Measurements from ENCODE around the gene SIPA1L3. TPM values are rescaled to one million over a fixed set of nuclear protein-coding genes. Genes with fewer than 3 reads are reported as not detected.

The SIPA1L3 gene
- total and polyA plus RNA-seq, 2 of the 13 experiments (the other 11 are each of a cell fraction or from before 2014, with no cell fraction given): 5.5 to 7.7 TPM

DNA sequence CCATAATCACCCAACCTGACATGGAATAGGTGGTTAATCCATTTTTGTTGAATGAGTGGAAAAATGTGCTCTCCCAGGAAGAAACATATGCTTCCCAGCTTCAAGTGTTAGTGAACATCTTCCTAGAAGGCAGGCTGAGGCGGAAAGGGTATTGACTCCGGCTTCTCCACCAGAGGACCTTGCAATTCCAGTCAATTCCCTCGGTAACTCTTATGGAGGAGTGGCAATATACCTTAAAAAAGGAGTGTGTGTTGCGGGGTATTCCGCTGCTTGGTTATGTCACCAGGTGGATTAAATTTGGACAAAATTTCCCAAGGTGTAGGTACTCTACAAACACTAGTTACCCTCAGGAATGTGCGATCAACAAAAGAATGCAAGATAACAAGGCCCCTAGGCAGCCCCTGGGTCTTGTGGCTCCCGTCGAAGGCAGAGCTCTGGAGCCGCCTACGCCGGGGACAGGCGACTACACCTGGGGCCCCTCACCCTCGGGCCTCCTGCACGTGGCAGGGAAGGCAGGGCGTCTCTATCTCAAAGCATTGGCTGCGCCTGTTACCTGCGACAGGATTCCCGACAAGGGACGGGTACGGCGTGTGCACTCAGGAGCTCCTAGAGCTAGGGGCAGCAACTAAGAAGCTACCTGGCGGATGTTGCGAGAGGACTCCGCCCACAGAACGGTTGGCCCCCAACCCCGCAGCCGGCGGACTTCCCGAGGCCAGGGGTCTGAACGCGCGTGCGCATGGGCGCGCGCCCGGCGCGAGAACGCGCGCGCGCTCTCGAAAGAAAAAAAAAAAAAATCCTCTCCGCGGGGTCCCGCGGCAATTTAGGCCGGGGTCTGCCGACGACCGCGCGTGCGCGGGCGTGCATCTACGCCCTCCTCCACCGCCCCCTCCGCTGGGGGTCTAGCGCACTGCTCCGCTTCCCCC, 801 bp upstream of the SIPA1L3 start, which contains the start of gene WDR87 (continued):
- TF ChIP-seq ZNF407 (CRISPR knock-in tag; IDR thresholded peaks at IDR 0.05; ENCODE audit: not compliant biosample characterization): no peak
- TF ChIP-seq ZFAT (CRISPR knock-in tag; conservative IDR thresholded peaks at IDR 0.05): no peak
- TF ChIP-seq, protein P1, sequence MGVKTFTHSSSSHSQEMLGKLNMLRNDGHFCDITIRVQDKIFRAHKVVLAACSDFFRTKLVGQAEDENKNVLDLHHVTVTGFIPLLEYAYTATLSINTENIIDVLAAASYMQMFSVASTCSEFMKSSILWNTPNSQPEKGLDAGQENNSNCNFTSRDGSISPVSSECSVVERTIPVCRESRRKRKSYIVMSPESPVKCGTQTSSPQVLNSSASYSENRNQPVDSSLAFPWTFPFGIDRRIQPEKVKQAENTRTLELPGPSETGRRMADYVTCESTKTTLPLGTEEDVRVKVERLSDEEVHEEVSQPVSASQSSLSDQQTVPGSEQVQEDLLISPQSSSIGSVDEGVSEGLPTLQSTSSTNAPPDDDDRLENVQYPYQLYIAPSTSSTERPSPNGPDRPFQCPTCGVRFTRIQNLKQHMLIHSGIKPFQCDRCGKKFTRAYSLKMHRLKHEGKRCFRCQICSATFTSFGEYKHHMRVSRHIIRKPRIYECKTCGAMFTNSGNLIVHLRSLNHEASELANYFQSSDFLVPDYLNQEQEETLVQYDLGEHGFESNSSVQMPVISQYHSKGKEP (CRISPR knock-in tag; IDR thresholded peaks at IDR 0.05): no peak
- TF ChIP-seq ZNF276 (CRISPR knock-in tag; IDR thresholded peaks at IDR 0.05; ENCODE audit: low read depth): 0 out of 2 replicates have a peak, but pooled peaks have one; percentile 50
- no peak for TF ChIP-seq SNAPC5 (CRISPR knock-in tag; IDR thresholded peaks at IDR 0.05; ENCODE audit: borderline replicate concordance)
- TF ChIP-seq, protein P2, sequence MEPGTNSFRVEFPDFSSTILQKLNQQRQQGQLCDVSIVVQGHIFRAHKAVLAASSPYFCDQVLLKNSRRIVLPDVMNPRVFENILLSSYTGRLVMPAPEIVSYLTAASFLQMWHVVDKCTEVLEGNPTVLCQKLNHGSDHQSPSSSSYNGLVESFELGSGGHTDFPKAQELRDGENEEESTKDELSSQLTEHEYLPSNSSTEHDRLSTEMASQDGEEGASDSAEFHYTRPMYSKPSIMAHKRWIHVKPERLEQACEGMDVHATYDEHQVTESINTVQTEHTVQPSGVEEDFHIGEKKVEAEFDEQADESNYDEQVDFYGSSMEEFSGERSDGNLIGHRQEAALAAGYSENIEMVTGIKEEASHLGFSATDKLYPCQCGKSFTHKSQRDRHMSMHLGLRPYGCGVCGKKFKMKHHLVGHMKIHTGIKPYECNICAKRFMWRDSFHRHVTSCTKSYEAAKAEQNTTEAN (CRISPR knock-in tag; conservative IDR thresholded peaks at IDR 0.05): 0 out of 2 replicates have a peak, but pooled peaks have one; percentile 20
- TF ChIP-seq, protein P3, sequence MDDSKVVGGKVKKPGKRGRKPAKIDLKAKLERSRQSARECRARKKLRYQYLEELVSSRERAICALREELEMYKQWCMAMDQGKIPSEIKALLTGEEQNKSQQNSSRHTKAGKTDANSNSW (CRISPR knock-in tag; IDR thresholded peaks at IDR 0.05; ENCODE audit: borderline replicate concordance): no peak
- TF ChIP-seq ZNF776 (CRISPR knock-in tag; IDR thresholded peaks at IDR 0.05): peak; percentile 16; the same call in 1 of the 2 replicates
- peak; percentile 84; the same call in 1 of the 2 replicates for TF ChIP-seq MXD1 (CRISPR knock-in tag; IDR thresholded peaks at IDR 0.05)
- TF ChIP-seq ZNF724P (CRISPR knock-in tag; IDR thresholded peaks at IDR 0.05; ENCODE audit: borderline replicate concordance): peak; percentile 64; the same call in 1 of the 2 replicates
- peak; percentile 73; the same call in 1 of the 2 replicates for TF ChIP-seq ZNF232 (CRISPR knock-in tag; IDR thresholded peaks at IDR 0.05; ENCODE audit: borderline replicate concordance)
- no peak for TF ChIP-seq U2AF1 (optimal IDR thresholded peaks at IDR 0.05; ENCODE audit: low read depth, low read length)
